Lung microvascular endothelial cell (primary cell): ENCODE data around the gene FERMT1. TPM values are rescaled to one million over a fixed set of nuclear protein-coding genes. Genes with fewer than 3 reads are reported as not detected.
"Not testable (repeated sequence)": the region's sequence is repeated elsewhere in the genome, so short reads cannot be mapped to it uniquely, and the experiment has no call there.

Experiments used
- DNase-seq, 2 donors: peaks; one replicate each; pipeline versions ENCODE4 v3.0.0 to v3.0.0-alpha.2; 2010; ENCODE audit warnings: low read depth in 2 of 2
- total RNA-seq: library from RNA; depleted of rRNA; stranded (reverse); fragments of >200 nt; gene quantifications from 2 replicates; pipeline ENCODE4 v1.2.1, GENCODE V29; 2014

Gene FERMT1
- total RNA-seq, 1 donor from 2014 or later: under 0.01 TPM

DNA sequence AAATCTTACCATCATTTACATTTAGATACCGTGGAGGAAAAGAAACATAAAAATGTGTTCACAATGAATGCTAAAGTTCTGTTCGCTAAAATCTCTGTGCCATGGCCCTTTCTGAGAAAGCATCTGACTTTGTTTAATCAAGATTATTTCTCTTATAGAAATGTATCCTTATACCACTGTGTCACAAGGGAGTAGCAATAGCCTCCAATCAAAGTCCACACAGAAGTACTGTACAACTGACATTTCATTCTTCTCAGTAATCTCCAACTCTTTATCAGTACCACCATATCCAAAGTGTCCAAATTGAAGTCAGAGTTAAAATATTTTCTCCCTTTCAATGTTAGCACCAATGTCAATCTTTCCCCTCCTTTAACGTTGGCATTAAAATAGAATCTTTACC is 6.1 kb downstream of the FERMT1 start:
- no peak for DNase-seq

DNA sequence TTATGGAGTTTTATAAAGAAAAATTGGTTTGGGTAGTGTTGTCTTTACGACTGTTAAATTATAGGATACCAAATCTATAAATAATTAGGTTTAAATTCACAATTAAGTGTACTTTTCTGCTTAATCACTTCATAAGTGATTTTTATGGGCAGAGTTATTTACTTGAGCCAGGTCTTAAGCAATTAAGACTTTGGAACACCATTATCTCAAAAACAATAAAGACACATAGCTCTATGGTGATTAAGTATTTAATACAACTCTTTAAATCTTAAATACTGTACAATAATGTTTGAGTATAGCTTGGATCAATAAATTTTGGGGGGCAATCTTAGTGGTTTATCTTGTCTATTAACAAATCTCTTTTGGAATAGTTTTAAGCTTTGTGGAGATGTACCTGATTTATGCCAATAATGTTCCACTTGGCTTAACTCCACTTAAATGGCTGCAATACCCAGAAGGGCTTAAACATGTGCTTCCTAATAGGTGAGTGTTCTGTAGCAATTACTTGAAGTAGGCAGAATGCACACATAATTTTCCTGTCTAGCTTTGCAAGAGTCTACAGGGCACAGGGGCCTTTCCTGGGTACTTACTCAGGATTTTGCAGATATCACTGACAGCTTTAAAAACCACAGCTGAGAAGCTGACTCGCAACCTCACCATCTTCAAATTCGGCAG is 7.5 kb downstream of the FERMT1 start:
- no peak for DNase-seq

DNA sequence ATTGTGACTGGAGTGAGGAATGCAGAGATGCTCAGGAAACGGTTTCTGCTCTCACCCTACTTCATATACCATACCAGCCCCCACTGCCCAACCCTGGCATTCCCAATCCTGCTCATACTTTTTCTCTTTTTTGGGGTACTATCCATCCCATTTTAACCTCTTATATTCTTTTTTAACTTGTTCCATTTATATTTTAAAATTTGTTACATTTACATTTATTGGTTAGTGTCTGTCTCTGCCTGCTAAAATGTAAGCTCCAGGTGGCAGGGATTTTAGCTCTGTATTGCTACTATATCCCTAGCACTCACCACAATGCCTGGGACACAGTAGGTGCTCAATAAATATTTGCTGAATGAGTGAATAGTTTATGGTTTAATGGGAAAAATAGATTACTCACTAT is 8.1 kb downstream of the FERMT1 start:
- DNase-seq: no peak

DNA sequence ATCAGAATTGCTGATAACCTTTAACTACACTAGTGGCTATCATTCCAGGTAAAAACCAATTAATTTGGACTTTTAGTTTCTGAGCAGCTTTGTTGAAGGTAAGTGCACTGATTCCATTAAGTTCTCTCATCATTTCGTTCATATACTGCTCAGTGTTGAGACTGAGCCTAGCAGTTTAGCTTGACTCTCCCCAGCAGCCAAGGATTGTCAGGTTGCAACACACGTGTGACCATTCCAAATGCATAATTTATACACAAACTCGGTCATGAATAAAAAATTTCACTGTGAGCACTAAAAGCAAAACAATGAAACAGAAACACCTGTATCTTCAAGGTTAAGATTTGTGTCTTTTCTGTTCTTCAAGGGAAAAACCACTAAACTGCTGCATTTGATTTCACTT is 8.9 kb downstream of the FERMT1 start:
- DNase-seq: no peak

DNA sequence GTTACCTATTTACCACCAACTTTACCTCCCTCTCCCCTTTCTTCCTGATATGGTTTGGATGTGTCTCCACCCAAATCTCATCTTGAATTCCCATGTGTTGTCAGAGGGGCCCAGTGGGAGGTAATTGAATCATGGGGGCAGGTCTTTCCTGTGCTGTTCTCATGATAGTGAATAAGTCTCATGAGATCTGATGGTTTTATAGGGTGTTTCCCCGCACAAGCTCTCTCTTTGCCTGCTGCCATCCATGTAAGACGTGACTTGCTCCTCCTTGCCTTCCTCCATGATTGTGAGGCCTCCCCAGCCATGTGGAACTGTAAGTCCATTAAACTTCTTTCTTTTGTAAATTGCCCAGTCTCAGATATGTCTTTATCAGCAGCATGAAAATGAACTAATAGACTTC is 9.9 kb downstream of the FERMT1 start:
- DNase-seq: not testable (repeated sequence)

DNA sequence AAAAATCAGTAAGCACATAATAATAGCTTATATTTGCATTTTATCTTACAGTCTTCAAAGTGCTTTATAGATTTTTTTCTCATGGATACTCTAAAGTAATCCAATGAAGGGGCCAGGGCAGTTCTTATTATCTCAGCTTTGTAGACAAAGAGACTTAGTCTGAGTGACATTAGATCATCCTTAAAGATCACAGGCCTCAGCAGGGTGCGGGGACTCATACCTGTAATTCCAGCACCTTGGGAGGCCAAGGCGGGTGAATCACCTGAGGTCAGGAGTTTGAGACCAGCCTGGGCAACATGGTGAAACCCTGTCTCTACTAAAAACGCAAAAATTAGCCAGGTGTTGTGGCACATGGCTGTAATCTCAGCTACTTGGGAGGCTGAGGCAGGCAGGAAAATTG is 14.5 kb downstream of the FERMT1 start:
- no peak for DNase-seq

DNA sequence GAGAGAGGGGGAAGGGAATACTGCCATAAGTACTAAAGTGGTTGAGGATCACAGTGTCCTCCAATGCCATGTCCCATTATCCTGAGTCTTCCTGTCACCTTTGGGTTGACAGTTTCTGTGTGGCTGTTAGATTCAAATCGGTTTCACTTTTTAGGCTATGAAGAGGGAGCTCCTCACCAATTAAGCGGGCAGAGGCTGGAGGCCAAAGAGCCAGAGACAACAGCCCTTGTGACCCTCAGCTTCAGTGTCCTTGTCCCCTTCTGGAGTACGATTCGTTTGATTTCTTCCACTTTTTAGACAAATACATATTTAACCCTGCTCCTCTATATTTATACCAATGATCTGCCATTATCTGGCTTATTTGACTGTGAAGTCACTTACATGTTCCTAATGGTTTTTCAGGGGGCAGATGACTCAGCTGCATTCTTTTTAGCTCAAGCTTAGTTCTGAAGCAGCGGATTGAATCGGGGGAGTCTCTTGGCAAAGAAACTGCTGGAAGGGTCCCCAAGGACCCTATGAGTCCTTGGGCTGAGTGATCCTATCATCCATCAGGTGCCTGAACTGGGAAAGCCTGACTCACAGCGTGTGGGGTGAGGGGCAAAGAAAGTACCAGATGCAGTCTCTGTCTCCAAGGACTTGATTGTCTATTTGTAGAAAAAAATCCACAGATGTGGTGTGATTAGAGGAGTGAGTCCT is 18.2 kb downstream of the FERMT1 start:
- no peak for DNase-seq

DNA sequence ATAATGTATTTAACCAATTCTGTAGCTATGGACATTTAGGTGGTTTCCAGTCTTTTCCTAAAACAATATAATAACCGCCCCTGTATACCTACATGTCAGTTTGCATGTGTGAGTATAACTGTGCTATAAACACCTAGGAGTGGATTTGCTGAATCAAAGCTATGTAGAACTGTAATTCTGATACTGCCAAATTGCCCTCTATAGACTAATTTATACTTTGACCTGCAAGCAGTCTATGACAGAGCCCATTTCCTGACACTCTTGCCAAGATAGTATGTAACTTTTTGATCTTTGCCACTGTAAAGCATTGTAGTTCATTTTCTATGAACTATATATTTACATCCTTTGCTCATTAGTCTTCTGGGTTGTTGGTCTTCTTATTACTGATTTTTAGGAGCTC is 19.5 kb downstream of the FERMT1 start:
- DNase-seq: no peak

DNA sequence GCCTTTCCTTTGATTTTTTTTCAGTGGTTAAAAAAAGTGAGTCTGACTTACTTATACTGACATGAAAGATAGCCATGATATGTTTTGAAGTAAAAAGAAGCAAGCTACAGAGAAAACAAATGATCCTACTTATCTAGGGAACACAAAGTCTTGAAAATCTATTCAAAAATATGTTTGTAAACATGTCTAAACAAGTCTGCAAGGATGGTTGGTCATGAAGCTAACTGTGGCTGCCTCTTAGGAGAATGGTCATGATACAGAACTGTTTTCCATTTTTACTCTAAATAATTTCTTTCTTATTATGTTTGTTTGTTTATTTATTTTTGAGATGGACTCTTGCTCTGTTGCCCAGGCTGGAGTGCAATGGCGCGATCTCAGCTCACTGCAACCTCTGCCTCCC is 21.5 kb downstream of the FERMT1 start:
- DNase-seq: no peak

DNA sequence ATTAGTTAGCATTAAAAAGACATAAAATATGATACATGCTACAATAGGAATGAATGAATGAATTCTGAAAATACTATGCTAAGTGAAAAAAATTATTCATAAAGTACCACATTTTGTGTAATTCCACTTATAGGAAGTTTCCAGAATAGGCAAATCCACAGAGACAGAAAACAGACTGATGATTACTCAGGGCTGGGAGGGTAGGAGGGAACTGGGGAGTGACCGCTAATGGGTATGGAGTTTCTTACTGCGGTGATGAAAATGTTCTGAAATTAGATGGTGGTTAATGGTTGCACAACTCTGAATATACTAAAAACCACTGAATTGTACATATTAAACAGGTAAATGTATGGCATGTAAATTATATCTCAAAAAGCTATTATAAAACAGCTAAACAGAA is 22.6 kb downstream of the FERMT1 start:
- no peak for DNase-seq

DNA sequence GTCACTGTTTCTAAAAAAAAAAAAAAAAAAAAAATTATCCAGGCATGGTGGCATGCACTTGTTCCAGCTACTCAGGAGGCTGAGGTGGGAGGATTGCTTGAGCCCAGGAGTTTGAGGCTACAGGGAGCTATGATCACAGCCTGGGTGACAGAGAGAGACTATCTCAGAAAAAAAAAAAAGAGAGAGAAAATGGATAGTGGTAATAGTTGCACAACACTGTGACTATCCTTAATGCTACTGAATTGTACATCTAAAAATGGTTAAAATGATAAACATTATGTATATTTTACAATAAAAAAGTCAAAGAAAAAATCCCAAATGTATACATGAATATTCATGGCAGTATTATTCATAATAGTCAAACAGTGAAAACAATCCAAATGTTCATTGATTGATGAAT is 23.0 kb downstream of the FERMT1 start:
- no peak for DNase-seq

DNA sequence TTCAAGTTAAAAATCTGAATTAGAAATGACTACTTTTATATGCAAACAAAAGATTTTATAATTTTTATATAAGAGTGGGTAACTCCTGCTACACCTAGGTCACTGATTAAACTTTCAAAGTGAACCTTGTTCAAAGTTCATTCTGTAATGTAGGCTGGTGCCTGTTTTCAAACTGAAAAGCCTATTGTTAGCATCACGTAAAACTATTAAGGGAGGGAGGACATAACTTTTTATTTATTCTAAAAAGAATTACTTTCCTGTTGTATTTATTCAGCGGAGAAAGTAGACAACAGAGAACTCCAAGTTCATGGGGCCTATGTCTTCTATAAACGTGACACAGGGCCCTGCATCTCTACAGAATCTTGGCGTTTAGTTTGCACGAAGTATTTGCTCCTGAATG is 27.4 kb downstream of the FERMT1 start:
- no peak for DNase-seq

DNA sequence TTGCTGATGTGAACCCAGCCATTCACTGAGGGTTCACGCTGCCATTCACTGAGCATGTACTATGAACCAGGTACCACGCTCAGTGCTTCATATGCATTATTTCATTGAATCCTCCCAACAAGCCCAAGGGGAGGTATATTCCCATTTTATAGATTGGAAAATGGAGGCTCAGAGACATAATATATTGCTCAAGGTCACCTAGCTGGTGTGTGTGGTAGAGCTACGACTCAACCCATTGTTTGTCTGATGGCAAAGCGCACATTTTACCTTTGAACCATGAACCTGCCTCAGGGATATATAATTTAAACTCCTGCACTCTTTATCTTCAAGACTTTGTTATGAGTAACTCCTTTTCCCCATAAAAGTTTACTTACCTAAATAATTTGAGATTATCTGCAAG is 28.3 kb downstream of the FERMT1 start:
- DNase-seq: no peak

DNA sequence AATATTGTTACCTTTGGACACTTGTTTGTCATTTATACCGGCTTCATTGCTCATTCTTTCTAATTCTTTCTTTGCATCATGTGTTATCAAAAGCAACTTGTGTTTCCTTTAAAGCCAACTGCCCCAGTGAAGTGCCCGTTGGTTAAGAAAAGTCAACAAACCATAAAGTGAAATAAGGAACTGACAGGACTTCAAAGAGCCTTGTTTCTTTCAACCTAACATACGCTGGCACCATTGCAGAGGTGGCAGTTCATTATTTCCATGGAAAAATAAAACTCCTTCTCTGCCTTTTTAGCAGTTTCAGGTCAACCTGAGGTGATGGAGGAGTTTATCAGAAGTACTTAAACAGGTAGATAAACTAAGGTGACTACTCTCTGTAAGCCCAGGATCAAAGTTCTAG is 28.8 kb downstream of the FERMT1 start:
- no peak for DNase-seq

DNA sequence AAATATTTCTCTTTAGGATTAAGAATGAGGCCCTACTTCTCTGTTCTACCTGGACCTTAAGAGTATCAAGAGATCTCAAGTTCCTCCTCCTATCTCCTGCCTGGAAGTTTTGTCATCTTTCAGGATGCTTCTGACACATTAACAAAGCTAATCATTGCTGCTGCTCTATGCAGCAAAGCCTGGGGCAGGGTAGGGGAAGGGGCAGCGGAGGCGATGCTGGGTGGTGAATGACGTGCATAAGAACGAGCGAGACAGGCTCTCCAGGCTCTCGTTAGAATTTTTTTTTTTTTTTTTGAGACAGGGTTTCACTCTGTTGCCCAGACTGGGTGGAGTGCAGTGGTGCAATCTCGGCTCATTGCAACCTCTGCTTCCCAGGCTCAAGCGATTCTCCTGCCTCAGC is 31.2 kb downstream of the FERMT1 start:
- DNase-seq: no peak

DNA sequence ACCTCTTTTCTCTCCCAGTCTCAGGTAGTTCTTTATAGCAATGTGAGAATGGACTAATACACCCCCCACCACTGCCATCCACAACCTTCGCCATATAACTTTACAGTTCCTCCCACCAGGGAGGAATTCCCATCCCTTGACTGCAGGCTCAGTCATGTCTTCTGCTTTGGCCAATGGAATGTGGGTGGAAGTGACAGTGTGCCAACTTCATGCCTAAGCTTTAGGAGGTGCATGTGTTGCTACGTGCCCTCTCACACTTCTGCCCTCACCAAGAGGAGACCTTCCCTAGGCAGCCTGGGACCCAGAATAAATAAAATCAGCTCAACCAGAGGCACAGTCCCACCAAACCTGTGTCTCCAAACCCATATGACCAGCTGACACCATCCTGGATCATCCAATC is 36.0 kb downstream of the FERMT1 start:
- no peak for DNase-seq

DNA sequence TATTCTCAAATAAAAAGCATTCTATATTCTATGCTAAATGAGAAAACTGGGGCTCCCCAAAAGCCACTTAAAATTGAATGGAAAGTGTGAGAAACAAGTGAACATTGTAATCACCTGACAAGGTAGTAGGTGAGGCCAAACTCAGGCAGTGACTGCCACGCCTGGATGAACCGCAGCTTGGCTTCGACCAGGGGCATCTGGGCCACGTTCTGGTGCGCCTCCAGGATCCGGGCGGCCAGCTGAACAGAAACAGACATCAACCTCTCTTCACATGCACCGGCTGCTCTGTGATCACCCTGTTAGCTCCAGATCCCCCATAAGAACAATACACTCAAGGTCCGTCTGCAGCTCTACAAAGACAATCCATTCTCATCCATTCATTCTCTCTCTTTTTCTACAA is 38.9 kb downstream of the FERMT1 start:
- no peak for DNase-seq

DNA sequence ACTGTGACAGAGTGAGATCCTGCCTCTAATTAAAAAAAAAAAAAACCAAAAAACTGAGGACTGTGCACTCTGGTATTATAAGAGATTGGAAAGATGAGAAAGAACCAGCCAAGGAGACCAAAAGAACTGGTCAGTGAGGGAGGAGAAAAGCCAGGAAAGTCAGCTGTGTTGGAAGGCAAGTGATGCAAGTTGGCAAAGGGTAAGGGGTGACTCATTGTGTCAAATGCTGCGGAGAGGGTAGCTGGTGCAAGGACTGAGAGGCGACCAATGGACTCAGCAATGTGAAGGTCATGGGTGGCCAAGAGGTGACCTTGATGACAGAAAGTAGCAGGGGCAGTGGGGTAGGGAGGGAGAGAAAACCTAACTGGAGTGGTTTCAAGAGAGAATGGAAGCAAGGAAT is 41.6 kb downstream of the FERMT1 start:
- peak in 1 of 2 donors; percentile 17 for DNase-seq

DNA sequence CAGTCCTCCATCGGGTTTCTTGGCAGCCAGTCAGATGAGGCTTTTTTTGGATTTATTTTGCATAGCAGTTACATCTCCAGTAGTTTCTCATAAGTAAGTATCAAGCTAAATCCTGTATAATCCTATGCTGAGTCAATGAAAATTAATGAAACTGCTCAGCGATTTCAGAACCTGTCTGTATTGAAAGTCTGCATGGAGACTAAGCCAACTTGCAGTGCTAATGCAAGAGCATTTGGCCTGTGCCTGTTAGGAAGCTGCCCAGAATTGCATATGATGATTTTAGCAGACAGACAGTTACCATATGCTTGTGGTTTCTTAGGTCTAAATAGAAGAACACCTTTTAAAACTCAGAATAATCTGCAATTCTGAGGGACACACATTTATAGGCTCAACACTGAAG is 43.8 kb downstream of the FERMT1 start:
- no peak for DNase-seq

DNA sequence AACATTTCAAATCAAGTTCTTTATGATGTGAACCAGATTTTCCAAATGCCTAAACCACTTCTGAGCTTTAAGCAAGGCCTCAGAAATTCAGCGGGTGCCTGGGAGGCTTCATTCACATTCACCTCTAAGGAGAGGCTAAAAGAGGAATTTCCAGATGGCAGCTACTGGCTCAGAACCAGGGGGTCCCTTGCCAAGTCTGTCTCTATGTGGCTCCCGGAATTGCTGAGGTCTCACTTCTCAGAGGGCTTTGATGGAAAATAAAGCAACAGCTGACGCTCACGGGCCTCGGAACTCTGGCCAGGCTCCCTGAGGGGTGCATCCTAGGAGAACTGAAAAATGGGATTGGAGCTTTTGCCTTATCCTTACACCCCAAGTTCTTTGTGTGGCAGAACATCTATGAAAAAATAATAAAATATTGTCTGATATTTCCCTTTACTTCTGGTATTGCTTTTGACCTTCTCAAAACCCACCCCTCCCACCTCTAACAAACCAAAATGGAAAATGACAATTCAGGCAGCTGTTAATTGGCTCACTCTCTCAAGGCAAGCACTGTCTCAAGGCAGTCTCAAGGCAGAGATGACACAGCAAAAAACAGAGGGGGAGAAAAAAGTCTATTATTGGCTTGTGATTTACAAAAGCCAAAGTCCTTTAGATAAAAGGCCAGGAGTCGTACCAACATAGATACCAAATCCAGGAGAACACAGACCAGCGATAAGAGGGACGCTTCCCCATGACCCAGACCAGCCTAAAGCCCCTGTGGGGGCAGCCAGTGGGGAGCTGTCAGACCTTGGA is 47.2 kb downstream of the FERMT1 start:
- DNase-seq: peak in 1 of 2 donors; percentile 20

DNA sequence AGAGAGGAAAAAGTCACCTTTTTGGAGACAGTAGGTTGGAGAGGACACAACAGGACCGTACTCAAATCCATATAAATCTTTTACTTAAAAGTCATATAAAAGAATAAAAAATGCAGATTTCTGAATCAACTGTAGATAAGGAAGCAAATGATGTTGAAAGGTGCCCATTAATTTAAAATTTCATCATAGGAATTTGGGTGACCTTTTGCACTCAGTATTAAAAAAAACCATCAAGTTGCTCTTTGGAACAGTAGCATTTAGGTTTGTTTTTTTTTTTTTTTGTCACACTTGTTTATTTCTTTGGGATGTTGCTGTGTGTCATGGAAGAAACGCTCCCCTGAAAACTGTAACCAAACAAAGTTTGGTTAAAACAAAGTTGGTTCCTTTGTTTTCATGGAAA is 48.0 kb downstream of the FERMT1 start:
- DNase-seq: no peak

DNA sequence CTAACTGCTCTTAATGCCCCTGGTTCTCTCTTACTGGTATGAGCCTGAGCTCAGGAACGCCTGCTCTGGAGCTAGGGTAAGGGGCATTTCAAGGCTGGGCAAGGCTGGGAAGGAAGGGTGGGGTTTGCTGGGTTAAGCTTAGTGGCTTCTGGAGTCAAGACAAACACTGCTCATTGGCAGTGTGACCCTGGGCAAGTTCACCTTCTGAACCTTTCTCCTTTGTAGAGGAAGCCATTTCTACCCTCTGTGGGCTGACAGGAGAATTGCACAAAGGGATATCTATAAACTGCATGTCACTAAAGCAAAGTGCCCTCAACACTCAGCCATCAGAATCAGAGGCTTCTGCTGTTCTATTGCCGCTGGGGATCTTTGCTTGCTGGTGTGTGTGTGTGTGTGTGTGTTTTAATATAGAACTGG is 48.7 kb downstream of the FERMT1 start:
- DNase-seq: peak in 1 of 2 donors; percentile 21
